Measurements from ENCODE around the gene LRP1. TPM values are rescaled to one million over a fixed set of nuclear protein-coding genes. Genes with fewer than 3 reads are reported as not detected.

Gene LRP1
- total and polyA plus RNA-seq, 2 of the 4 experiments (the other 2 are of a cell fraction) = 73.1 to 142 TPM

DNA sequence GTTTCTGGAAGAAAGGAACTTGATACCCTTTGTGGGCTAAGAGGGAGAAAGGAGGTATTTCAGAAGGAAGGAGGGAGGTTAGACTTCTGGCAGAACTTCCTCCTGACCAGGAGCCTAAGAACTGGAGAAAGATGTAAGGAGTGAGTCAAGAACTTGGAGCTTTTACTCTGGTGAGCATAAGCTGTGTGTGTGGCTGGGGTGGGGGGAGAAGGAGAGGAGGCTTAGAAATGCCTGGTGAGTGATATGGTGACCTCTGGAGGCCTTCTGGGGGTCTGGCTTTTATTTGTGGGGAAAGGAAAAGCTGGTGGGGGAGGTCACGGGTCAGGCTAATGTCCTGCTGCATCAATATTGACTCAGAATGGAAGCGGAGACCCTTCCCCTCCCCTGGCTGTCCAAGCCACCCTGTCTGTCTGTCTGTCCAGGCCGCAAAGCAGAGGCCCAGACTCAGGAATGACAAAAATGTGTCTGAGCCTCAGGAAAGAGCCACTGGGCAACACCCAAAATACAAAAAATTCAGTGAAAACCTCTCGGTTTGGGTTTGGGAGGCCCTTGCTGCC is 4.8 kb downstream of the LRP1 start:
- no peak overlapping the region for H3K4me3 ChIP-seq (ENCODE audit: insufficient read depth, low read depth, low read length)
- peak overlapping the region; percentile 42 for H2BK120ac ChIP-seq (ENCODE audit: low read depth, low read length)
- intact Hi-C loops (cut with micrococcal nuclease) = no loop called here
- WGBS, 2 experiments (ENCODE audit: extremely low coverage in 2 of 2, insufficient read length in 1 of 2) = 0% methylated on average over 1 of the region's 4 CpGs; no CpG with 5 or more reads in 1 of the 2 experiments
- dilution Hi-C loops (cut with HindIII; ENCODE audit: low sequenced_read_pairs, unreplicated experiment) = no loop called here
- peak overlapping the region; percentile 60 for H2AK9ac ChIP-seq (replicated peaks; ENCODE audit: low read depth, low read length, poor library complexity)
- H3K36me3 ChIP-seq (ENCODE audit: control insufficient read depth, insufficient read depth, low read length) = peaks cover 24% of the 10 kb centered on the region
- peak overlapping the region; percentile 50 for H2BK5ac ChIP-seq (ENCODE audit: low read depth, low read length, poor library complexity, severe bottlenecking)
- no peak overlapping the region for H4K5ac ChIP-seq (ENCODE audit: low read depth, low read length)
- H3K4ac ChIP-seq (ENCODE audit: low read depth, low read length) = peak overlapping the region; percentile 75
- peak overlapping the region; percentile 99 for H3K9ac ChIP-seq (ENCODE audit: low read depth, low read length)
- H4K8ac ChIP-seq (ENCODE audit: low read depth in 2 of 2, low read length in 2 of 2) = peak overlapping the region; percentile 28 to 52; a peak in 2 of 4 replicates
- DNase-seq (peak; percentile 55), ATAC-seq (ENCODE audit: low read depth) (peak; percentile 5; the same call in 1 of the 2 replicates)
- peak overlapping the region; percentile 42; the same call in 1 of the 2 replicates for H2BK20ac ChIP-seq (ENCODE audit: low read depth, low read length)
- peak overlapping the region; percentile 3 for H2AFZ ChIP-seq (replicated peaks; ENCODE audit: low read length, poor library complexity)
- H4K91ac ChIP-seq (ENCODE audit: insufficient read depth, low read depth, low read length) = peak overlapping the region; percentile 60
- H3K27ac ChIP-seq (ENCODE audit: insufficient read depth, low read length) = peak overlapping the region; percentile 75
- in situ Hi-C loops (cut with MboI; ENCODE audit: low sequenced_read_pairs) = no loop called here
- H3K9me3 ChIP-seq (ENCODE audit: control insufficient read depth, insufficient read depth, low read length) = no peaks in the 10 kb centered on the region
- H3K79me1 ChIP-seq (ENCODE audit: low read depth in 1 of 2, low read length in 2 of 2) = peaks cover 32 to 83% of the 10 kb centered on the region in 2 experiments; a peak in 3 of 4 replicates
- no TSS peak for BruUV-seq (replicated peaks)
- H3K14ac ChIP-seq (replicated peaks; ENCODE audit: low read depth, low read length) = peak overlapping the region; percentile 94
- H3K56ac ChIP-seq (ENCODE audit: extremely low read depth, insufficient read depth, low read length) = peak overlapping the region; percentile 78; the same call in 1 of the 2 replicates
- H4K20me1 ChIP-seq (ENCODE audit: insufficient read depth, low read length) = peaks cover 80% of the 10 kb centered on the region
- ChIA-PET POLR2A (ENCODE audit: unreplicated experiment) (no interaction called here), CTCF (interaction anchor here (0.5 to 0.9 kb wide), 3 partner anchors 9 to 67 kb away, joined by 3 read pairs; no protein-coding TSS in a partner anchor)
- peaks cover 30% of the 10 kb centered on the region for H3K9me1 ChIP-seq (ENCODE audit: insufficient read depth, low read length)
- H3K18ac ChIP-seq (ENCODE audit: low read depth, low read length) = no peak overlapping the region; the same call in 1 of the 2 replicates
- TF ChIP-seq MAFK (IDR thresholded peaks at IDR 0.05; ENCODE audit: low read depth, low read length) (no peak), BHLHE40 (IDR thresholded peaks at IDR 0.05; ENCODE audit: low read depth, low read length) (0 out of 2 replicates have a peak, but pooled peaks have one; percentile 5), RCOR1 (IDR thresholded peaks at IDR 0.05; ENCODE audit: insufficient replicate concordance, low read length) (peak; percentile 69)
- peak overlapping the region; percentile 96 for H3K4me2 ChIP-seq (ENCODE audit: low read depth, low read length)
- peak overlapping the region; percentile 61; the same call in 1 of the 3 replicates for H2BK15ac ChIP-seq (ENCODE audit: low read depth, low read length)
- H3K4me1 ChIP-seq (ENCODE audit: control insufficient read depth, insufficient read depth, low read length) = peaks cover 51% of the 10 kb centered on the region
- H2AK5ac ChIP-seq (ENCODE audit: low read depth, low read length) = peak overlapping the region; percentile 88
- peak overlapping the region; percentile 89; the same call in 1 of the 2 replicates for H3K23ac ChIP-seq (ENCODE audit: low read depth, low read length)
- H3K27me3 ChIP-seq (ENCODE audit: control insufficient read depth, insufficient read depth, low read length) = no peaks in the 10 kb centered on the region

Measured in IMR-90 (cell line).